HepG2 (cell line): ENCODE measurements around the gene MYO10. TPM values are rescaled to one million over a fixed set of nuclear protein-coding genes. Genes with fewer than 3 reads are reported as not detected.

Experiments used
- ATAC-seq: fragments of 200-7000 bp; cut with Tn5 transposase; 3 replicates; pipeline ENCODE4 v1.9.1; 2020; ENCODE audit warnings: mild to moderate bottlenecking, moderate library complexity
- BruUV-seq: library from RNA; stranded (reverse); fragments of 400-500 nt; replicated peaks from 2 replicates; lab custom pipeline; 2021; lab: Mats Ljungman, UMichigan
- CTCF ChIA-PET: fragments of 300-600 bp; formaldehyde crosslinking; extraction: SDS; loops from one replicate; lab custom pipeline; 2021; ENCODE audit warnings: low total read pairs, inconsistent platforms, low intra/inter-chr PET ratio; lab: Yijun Ruan, JAX
- POLR2A ChIA-PET: fragments of 350-600 bp; sonication (Branson Sonifier 250); formaldehyde crosslinking; loops from one replicate; lab custom pipeline; 2020; ENCODE audit warnings: antibody characterized with exemption, inconsistent platforms; lab: Yijun Ruan, JAX
- DNase-seq: peaks from one replicate; pipeline ENCODE4 v3.0.0-alpha.2; 2015; ENCODE audit warnings: low spot score
- FAIRE-seq: peaks from 3 replicates; lab custom pipeline; 2011; peaks lifted over from hg19 to GRCh38; lab: Jason Lieb, UNC
- H2AFZ ChIP-seq: one replicate; pipeline ENCODE4 v1.6.1; 2011; ENCODE audit warnings: low read length, inconsistent platforms
- H3K27ac ChIP-seq: fragments of 300-600 bp; 3 replicates; pipeline ENCODE4 v1.8.0; 2011; ENCODE audit warnings: mixed run types, mild to moderate bottlenecking, mixed read lengths, low read length, inconsistent platforms; ENCODE audit not compliant: insufficient read depth; ENCODE audit errors: extremely low read length
- H3K27me3 ChIP-seq, 2 experiments: fragments of 200-600 bp in 1 of 2; 2 replicates in 1 of 2; 3 replicates in 1 of 2; pipeline versions ENCODE4 v1.6.0 to v1.8.0; 2011; ENCODE audit warnings: low read length in 2 of 2, mild to moderate bottlenecking in 2 of 2, moderate library complexity in 2 of 2, inconsistent platforms in 1 of 2; ENCODE audit not compliant: insufficient read depth in 2 of 2, control insufficient read depth in 1 of 2
- H3K36me3 ChIP-seq, 2 experiments: fragments of 200-600 bp in 1 of 2; replicated peaks in 1 of 2; 2 replicates in 1 of 2; 3 replicates in 1 of 2; pipeline versions ENCODE4 v1.5.1 to v1.8.0; 2011; ENCODE audit warnings: low read length in 2 of 2, inconsistent platforms in 1 of 2; ENCODE audit not compliant: insufficient read depth in 2 of 2, control insufficient read depth in 1 of 2
- H3K4me1 ChIP-seq: 2 replicates; pipeline ENCODE4 v1.5.1; 2012; ENCODE audit warnings: low read length, inconsistent platforms; ENCODE audit not compliant: insufficient read depth
- H3K4me2 ChIP-seq: 2 replicates; pipeline ENCODE4 v1.6.0; 2011; ENCODE audit warnings: low read depth, low read length, inconsistent platforms
- H3K4me3 ChIP-seq, 3 experiments: fragments of 200-600 bp in 1 of 3; sonication (generic), shearing (Covaris generic) in 1 of 3; replicated peaks in 1 of 3; 2 replicates each; pipeline ENCODE4 v1.5.1; 2011 to 2016; ENCODE audit warnings: low read length in 3 of 3, inconsistent platforms in 2 of 3, low read depth in 2 of 3, mild to moderate bottlenecking in 2 of 3, control low read depth in 1 of 3, mixed read lengths in 1 of 3; ENCODE audit not compliant: insufficient read depth in 1 of 3
- H3K79me2 ChIP-seq: one replicate; pipeline ENCODE4 v1.6.1; 2011; ENCODE audit warnings: low read length, inconsistent platforms; ENCODE audit not compliant: insufficient read depth
- H3K9ac ChIP-seq: 2 replicates; pipeline ENCODE4 v1.6.0; 2011; ENCODE audit warnings: mild to moderate bottlenecking, low read depth, low read length, inconsistent platforms; ENCODE audit not compliant: insufficient read depth
- H3K9me3 ChIP-seq: 2 replicates; pipeline ENCODE4 v1.5.1; 2012; ENCODE audit warnings: mild to moderate bottlenecking, low read length
- H4K20me1 ChIP-seq: 2 replicates; pipeline ENCODE4 v1.6.0; 2011; ENCODE audit warnings: inconsistent platforms, mild to moderate bottlenecking, low read length, moderate library complexity; ENCODE audit not compliant: insufficient read depth
- CENPX ChIP-seq: sonication (generic); formaldehyde crosslinking; IDR thresholded peaks from 2 replicates; pipeline ENCODE4 v1.9.0; 2021; ENCODE audit warnings: mild to moderate bottlenecking, missing genetic modification reagents, moderate library complexity
- KDM4B ChIP-seq: sonication (generic); formaldehyde crosslinking; IDR thresholded peaks from 2 replicates; pipeline ENCODE4 v1.4.0; 2020; ENCODE audit warnings: missing genetic modification reagents
- KLF11 ChIP-seq: IDR thresholded peaks from 2 replicates; pipeline ENCODE4 v1.6.1; 2016; ENCODE audit warnings: missing compliant biosample characterization
- RBM22 ChIP-seq: fragments of 200-400 bp; formaldehyde crosslinking; optimal IDR thresholded peaks from 2 replicates; pipeline ENCODE3; 2017; ENCODE audit warnings: mild to moderate bottlenecking, low read length, moderate library complexity
- SMAD9 ChIP-seq: sonication (generic); formaldehyde crosslinking; IDR thresholded peaks from 2 replicates; pipeline ENCODE4 v1.5.1; 2020; ENCODE audit warnings: mild to moderate bottlenecking, missing genetic modification reagents
- ZFP1 ChIP-seq: IDR thresholded peaks from 2 replicates; pipeline ENCODE4 v1.6.1; 2016
- ZSCAN31 ChIP-seq: sonication (generic); formaldehyde crosslinking; IDR thresholded peaks from 2 replicates; pipeline ENCODE4 v1.5.0; 2020; ENCODE audit warnings: low read depth, mild to moderate bottlenecking, missing genetic modification reagents
- WGBS: methylation state at CpG from one replicate; pipeline ENCODE4 v1.1.6; 2017; ENCODE audit warnings: low lambda C conversion rate; 5-methylcytosine and 5-hydroxymethylcytosine counted together
- in situ Hi-C: cut with HindIII; loops from 2 replicates; pipeline ENCODE4 v1.10.0; 2017; ENCODE audit warnings: low pct_unique_long_range_greater_than_20kb; ENCODE audit not compliant: extremely low pct_ligation_motif_present
- intact Hi-C: fragments of 100-400 bp; cut with micrococcal nuclease; formaldehyde crosslinking; loops from one replicate; pipeline ENCODE4 v1.10.0; 2022; ENCODE audit not compliant: unreplicated experiment
- polyA plus RNA-seq, 8 experiments: library from polyadenylated mRNA; depleted of rRNA in 3 of 8; stranded (reverse) in 7 of 8; unstranded in 1 of 8; fragments of >200 nt; fragmentation: Illumina TruSeq in 4 of 8; extraction: Trizol in 4 of 8; gene quantifications; 2 replicates each; pipeline versions ENCODE4 v1.2.1 to v1.2.3, GENCODE V29; 2011 to 2016; ENCODE audit warnings: low read depth in 4 of 8, missing spikeins in 1 of 8, mixed read lengths in 1 of 8; ENCODE audit not compliant: insufficient read depth in 1 of 8
- total RNA-seq, 5 experiments: library from RNA; depleted of rRNA; stranded (reverse); fragments of >200 nt; fragmentation: Illumina TruSeq; extraction: Trizol; gene quantifications; 2 replicates each; pipeline ENCODE4 v1.2.3, GENCODE V29; 2016; ENCODE audit warnings: low read depth in 1 of 5
- TF ChIP-seq, protein P1 (sequence below): sonication (generic); formaldehyde crosslinking; IDR thresholded peaks from 2 replicates; pipeline ENCODE4 v1.5.1; 2020; ENCODE audit warnings: missing genetic modification reagents, mild to moderate bottlenecking, borderline replicate concordance
- TF ChIP-seq, protein P2 (sequence below): sonication (generic); formaldehyde crosslinking; IDR thresholded peaks from 2 replicates; pipeline ENCODE4 v1.4.0; 2020; ENCODE audit warnings: missing genetic modification reagents, mild to moderate bottlenecking, borderline replicate concordance
- TF ChIP-seq, protein P3 (sequence below): sonication (generic); formaldehyde crosslinking; IDR thresholded peaks from 2 replicates; pipeline ENCODE4 v1.9.0; 2021; ENCODE audit warnings: mild to moderate bottlenecking, missing genetic modification reagents
- TF ChIP-seq, protein P4 (sequence below): sonication (generic); formaldehyde crosslinking; IDR thresholded peaks from 2 replicates; pipeline ENCODE4 v1.9.0; 2021; ENCODE audit warnings: missing genetic modification reagents, mild to moderate bottlenecking, borderline replicate concordance

The MYO10 gene
- total and polyA plus RNA-seq, 2 of the 13 experiments (the other 11 are each of a cell fraction or from before 2014, with no cell fraction given): 4.5 to 14.0 TPM

DNA sequence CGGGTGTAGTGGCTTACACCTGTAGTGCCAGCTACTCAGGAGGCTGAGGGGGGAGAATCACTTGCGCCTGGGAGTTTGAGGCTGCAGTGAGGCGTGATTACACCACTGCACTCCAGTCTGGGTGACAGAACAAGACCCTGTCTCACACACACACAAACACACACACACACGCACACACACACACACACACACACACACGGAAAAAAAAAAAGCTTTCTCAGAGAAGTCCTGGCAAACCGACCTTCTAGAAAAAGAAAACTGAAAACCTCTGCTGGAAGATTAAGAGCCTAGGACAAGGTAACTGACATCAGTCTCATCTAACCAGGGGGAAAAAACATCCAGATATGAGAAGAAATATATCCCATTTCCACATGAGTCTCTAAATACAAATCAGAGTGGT is 178.9 kb downstream of the MYO10 start:
- intact Hi-C loops (loop anchor here (5.0 kb wide), 1 partner anchor 35 kb away; no protein-coding TSS in a partner anchor), in situ Hi-C loops (no loop called here)
- Histone ChIP-seq H3K9ac (peak overlapping the region; percentile 49), H3K4me3 (peak overlapping the region in 1 of 3 experiments; percentile 52; a peak in 1 of 6 replicates), H3K36me3 (no peaks in the 10 kb centered on the region), H3K27ac (peak overlapping the region; percentile 86), H2AFZ (no peak overlapping the region), H3K27me3 (no peaks in the 10 kb centered on the region; a peak in 1 of 5 replicates), H3K4me1 (peaks cover 32% of the 10 kb centered on the region), H4K20me1 (no peaks in the 10 kb centered on the region), H3K9me3 (no peaks in the 10 kb centered on the region), H3K79me2 (no peaks in the 10 kb centered on the region), H3K4me2 (peak overlapping the region; percentile 68)
- ChIA-PET CTCF (no interaction called here), POLR2A (interaction anchor here (0.7 to 5.2 kb wide), 6 partner anchors 9 to 35 kb away, joined by 4 to 91 read pairs (median 6); no protein-coding TSS in a partner anchor)
- FAIRE-seq (no peak), DNase-seq (no peak), ATAC-seq (no peak)
- BruUV-seq: no TSS peak
- TF ChIP-seq KDM4B (CRISPR knock-in tag): no peak
- TF ChIP-seq, protein P1, sequence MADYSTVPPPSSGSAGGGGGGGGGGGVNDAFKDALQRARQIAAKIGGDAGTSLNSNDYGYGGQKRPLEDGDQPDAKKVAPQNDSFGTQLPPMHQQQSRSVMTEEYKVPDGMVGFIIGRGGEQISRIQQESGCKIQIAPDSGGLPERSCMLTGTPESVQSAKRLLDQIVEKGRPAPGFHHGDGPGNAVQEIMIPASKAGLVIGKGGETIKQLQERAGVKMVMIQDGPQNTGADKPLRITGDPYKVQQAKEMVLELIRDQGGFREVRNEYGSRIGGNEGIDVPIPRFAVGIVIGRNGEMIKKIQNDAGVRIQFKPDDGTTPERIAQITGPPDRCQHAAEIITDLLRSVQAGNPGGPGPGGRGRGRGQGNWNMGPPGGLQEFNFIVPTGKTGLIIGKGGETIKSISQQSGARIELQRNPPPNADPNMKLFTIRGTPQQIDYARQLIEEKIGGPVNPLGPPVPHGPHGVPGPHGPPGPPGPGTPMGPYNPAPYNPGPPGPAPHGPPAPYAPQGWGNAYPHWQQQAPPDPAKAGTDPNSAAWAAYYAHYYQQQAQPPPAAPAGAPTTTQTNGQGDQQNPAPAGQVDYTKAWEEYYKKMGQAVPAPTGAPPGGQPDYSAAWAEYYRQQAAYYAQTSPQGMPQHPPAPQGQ (CRISPR knock-in tag): no peak
- no peak for TF ChIP-seq CENPX (CRISPR knock-in tag)
- no peak for TF ChIP-seq ZSCAN31
- no peak for TF ChIP-seq SMAD9
- TF ChIP-seq ZFP1 (CRISPR knock-in tag): no peak
- no peak for TF ChIP-seq RBM22
- TF ChIP-seq, protein P2, sequence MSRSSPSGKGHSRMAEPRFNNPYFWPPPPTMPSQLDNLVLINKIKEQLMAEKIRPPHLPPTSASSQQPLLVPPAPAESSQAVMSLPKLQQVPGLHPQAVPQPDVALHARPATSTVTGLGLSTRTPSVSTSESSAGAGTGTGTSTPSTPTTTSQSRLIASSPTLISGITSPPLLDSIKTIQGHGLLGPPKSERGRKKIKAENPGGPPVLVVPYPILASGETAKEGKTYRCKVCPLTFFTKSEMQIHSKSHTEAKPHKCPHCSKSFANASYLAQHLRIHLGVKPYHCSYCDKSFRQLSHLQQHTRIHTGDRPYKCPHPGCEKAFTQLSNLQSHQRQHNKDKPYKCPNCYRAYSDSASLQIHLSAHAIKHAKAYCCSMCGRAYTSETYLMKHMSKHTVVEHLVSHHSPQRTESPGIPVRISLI: peak; percentile 50
- no peak for TF ChIP-seq KLF11 (CRISPR knock-in tag)
- TF ChIP-seq, protein P3, sequence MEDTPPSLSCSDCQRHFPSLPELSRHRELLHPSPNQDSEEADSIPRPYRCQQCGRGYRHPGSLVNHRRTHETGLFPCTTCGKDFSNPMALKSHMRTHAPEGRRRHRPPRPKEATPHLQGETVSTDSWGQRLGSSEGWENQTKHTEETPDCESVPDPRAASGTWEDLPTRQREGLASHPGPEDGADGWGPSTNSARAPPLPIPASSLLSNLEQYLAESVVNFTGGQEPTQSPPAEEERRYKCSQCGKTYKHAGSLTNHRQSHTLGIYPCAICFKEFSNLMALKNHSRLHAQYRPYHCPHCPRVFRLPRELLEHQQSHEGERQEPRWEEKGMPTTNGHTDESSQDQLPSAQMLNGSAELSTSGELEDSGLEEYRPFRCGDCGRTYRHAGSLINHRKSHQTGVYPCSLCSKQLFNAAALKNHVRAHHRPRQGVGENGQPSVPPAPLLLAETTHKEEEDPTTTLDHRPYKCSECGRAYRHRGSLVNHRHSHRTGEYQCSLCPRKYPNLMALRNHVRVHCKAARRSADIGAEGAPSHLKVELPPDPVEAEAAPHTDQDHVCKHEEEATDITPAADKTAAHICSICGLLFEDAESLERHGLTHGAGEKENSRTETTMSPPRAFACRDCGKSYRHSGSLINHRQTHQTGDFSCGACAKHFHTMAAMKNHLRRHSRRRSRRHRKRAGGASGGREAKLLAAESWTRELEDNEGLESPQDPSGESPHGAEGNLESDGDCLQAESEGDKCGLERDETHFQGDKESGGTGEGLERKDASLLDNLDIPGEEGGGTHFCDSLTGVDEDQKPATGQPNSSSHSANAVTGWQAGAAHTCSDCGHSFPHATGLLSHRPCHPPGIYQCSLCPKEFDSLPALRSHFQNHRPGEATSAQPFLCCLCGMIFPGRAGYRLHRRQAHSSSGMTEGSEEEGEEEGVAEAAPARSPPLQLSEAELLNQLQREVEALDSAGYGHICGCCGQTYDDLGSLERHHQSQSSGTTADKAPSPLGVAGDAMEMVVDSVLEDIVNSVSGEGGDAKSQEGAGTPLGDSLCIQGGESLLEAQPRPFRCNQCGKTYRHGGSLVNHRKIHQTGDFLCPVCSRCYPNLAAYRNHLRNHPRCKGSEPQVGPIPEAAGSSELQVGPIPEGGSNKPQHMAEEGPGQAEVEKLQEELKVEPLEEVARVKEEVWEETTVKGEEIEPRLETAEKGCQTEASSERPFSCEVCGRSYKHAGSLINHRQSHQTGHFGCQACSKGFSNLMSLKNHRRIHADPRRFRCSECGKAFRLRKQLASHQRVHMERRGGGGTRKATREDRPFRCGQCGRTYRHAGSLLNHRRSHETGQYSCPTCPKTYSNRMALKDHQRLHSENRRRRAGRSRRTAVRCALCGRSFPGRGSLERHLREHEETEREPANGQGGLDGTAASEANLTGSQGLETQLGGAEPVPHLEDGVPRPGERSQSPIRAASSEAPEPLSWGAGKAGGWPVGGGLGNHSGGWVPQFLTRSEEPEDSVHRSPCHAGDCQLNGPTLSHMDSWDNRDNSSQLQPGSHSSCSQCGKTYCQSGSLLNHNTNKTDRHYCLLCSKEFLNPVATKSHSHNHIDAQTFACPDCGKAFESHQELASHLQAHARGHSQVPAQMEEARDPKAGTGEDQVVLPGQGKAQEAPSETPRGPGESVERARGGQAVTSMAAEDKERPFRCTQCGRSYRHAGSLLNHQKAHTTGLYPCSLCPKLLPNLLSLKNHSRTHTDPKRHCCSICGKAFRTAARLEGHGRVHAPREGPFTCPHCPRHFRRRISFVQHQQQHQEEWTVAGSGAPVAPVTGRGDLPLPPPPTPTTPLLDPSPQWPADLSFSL (CRISPR knock-in tag): peak; percentile 61; the same call in 1 of the 2 replicates
- TF ChIP-seq, protein P4, sequence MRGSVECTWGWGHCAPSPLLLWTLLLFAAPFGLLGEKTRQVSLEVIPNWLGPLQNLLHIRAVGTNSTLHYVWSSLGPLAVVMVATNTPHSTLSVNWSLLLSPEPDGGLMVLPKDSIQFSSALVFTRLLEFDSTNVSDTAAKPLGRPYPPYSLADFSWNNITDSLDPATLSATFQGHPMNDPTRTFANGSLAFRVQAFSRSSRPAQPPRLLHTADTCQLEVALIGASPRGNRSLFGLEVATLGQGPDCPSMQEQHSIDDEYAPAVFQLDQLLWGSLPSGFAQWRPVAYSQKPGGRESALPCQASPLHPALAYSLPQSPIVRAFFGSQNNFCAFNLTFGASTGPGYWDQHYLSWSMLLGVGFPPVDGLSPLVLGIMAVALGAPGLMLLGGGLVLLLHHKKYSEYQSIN (CRISPR knock-in tag): no peak
- 55% methylated on average over 5 of the region's 6 CpGs for WGBS
